H1 (cell line): Measurements from ENCODE around the gene FAM221B. TPM values are rescaled to one million over a fixed set of nuclear protein-coding genes. Genes with fewer than 3 reads are reported as not detected.

Experiments used
- CTCF ChIA-PET: fragments of 300-600 bp; sonication (Branson Sonifier 250); formaldehyde crosslinking; loops from one replicate; lab custom pipeline; 2021; ENCODE audit not compliant: partially characterized antibody; lab: Charles Lee
- POLR2A ChIA-PET: fragments of 300-600 bp; sonication (Branson Sonifier 250); formaldehyde crosslinking; loops from one replicate; lab custom pipeline; 2021; ENCODE audit warnings: inconsistent platforms; ENCODE audit not compliant: partially characterized antibody; lab: Charles Lee
- DNase-seq, 2 experiments: peaks; one replicate each; pipeline versions ENCODE4 v3.0.0 to v3.0.0-alpha.2; 2010 to 2022; ENCODE audit warnings: low spot score in 2 of 2, low read depth in 1 of 2, mixed read lengths in 1 of 2
- FAIRE-seq: peaks from 2 replicates; lab custom pipeline; 2011; peaks lifted over from hg19 to GRCh38; lab: Jason Lieb, UNC
- H2AFZ ChIP-seq: 2 replicates; pipeline ENCODE4 v1.8.1; 2012; ENCODE audit warnings: low read length, inconsistent platforms
- H2AK5ac ChIP-seq: 2 replicates; pipeline ENCODE4 v1.6.1; 2013; ENCODE audit warnings: low read depth, low read length
- H2BK120ac ChIP-seq: replicated peaks from 2 replicates; pipeline ENCODE3; 2013; ENCODE audit warnings: low read depth, low read length, inconsistent platforms
- H2BK12ac ChIP-seq: 2 replicates; pipeline ENCODE4 v1.6.1; 2013; ENCODE audit warnings: low read depth, low read length
- H2BK15ac ChIP-seq: 2 replicates; pipeline ENCODE4 v1.6.1; 2013; ENCODE audit warnings: low read length
- H2BK20ac ChIP-seq: 2 replicates; pipeline ENCODE4 v1.6.1; 2013; ENCODE audit warnings: low read length
- H2BK5ac ChIP-seq: 2 replicates; pipeline ENCODE4 v1.6.1; 2013; ENCODE audit warnings: low read depth, low read length
- H3K14ac ChIP-seq: 2 replicates; pipeline ENCODE4 v1.6.1; 2013; ENCODE audit warnings: inconsistent platforms; ENCODE audit not compliant: insufficient read length
- H3K18ac ChIP-seq: 2 replicates; pipeline ENCODE4 v1.6.1; 2013; ENCODE audit warnings: low read length; ENCODE audit errors: extremely low read depth
- H3K23ac ChIP-seq: 2 replicates; pipeline ENCODE4 v1.6.1; 2013; ENCODE audit warnings: inconsistent platforms; ENCODE audit not compliant: insufficient read length
- H3K23me2 ChIP-seq: 2 replicates; pipeline ENCODE4 v1.6.1; 2013; ENCODE audit warnings: low read depth, low read length
- H3K27ac ChIP-seq: 2 replicates; pipeline ENCODE4 v1.6.1; 2011; ENCODE audit warnings: low read depth, low read length, inconsistent platforms
- H3K27me3 ChIP-seq, 4 experiments: replicated peaks in 1 of 4; 1 replicate in 1 of 4; 2 replicates in 3 of 4; pipeline versions ENCODE4 v1.6.1 to v1.8.1; 2011 to 2013; ENCODE audit warnings: low read length in 3 of 4, mild to moderate bottlenecking in 3 of 4, inconsistent platforms in 2 of 4, mixed read lengths in 2 of 4, moderate library complexity in 1 of 4; ENCODE audit not compliant: control insufficient read depth in 3 of 4, insufficient read depth in 3 of 4; ENCODE audit errors: extremely low read depth in 1 of 4
- H3K36me3 ChIP-seq, 4 experiments: 2 replicates each; pipeline versions ENCODE4 v1.6.1 to v1.8.1; 2011 to 2013; ENCODE audit warnings: mild to moderate bottlenecking in 4 of 4, low read length in 3 of 4, moderate library complexity in 2 of 4, control low read depth in 1 of 4, inconsistent platforms in 1 of 4; ENCODE audit not compliant: insufficient read depth in 4 of 4, control insufficient read depth in 2 of 4
- H3K4ac ChIP-seq: replicated peaks from 2 replicates; pipeline ENCODE3; 2013; ENCODE audit warnings: low read length, low read depth, mixed read lengths, inconsistent platforms; ENCODE audit not compliant: insufficient read length
- H3K4me1 ChIP-seq, 4 experiments: replicated peaks in 1 of 4; 1 replicate in 1 of 4; 2 replicates in 3 of 4; pipeline versions ENCODE4 v1.6.1 to v1.8.1; 2011 to 2013; ENCODE audit warnings: low read length in 3 of 4, inconsistent platforms in 2 of 4, mixed read lengths in 1 of 4; ENCODE audit not compliant: insufficient read depth in 4 of 4, control insufficient read depth in 3 of 4
- H3K4me2 ChIP-seq, 2 experiments: 2 replicates each; pipeline versions ENCODE4 v1.6.1 to v1.8.1; 2011 to 2013; ENCODE audit warnings: low read depth in 2 of 2, low read length in 2 of 2, control low read depth in 1 of 2, inconsistent platforms in 1 of 2, mild to moderate bottlenecking in 1 of 2; ENCODE audit not compliant: insufficient read depth in 1 of 2
- H3K4me3 ChIP-seq, 4 experiments: fragments of 200-600, 300-600 bp in 1 of 4; sonication (generic), shearing (Covaris generic), sonication (Bioruptor Twin) in 1 of 4; 2 replicates each; pipeline versions ENCODE4 v1.5.1 to v1.8.1; 2011 to 2016; ENCODE audit warnings: low read length in 4 of 4, low read depth in 3 of 4, control low read depth in 2 of 4, inconsistent platforms in 2 of 4, mild to moderate bottlenecking in 2 of 4, mixed read lengths in 1 of 4, moderate library complexity in 1 of 4; ENCODE audit not compliant: insufficient read depth in 2 of 4; ENCODE audit errors: extremely low read depth in 1 of 4
- H3K56ac ChIP-seq: replicated peaks from 2 replicates; pipeline ENCODE3; 2013; ENCODE audit warnings: low read depth, mild to moderate bottlenecking, mixed read lengths, low read length, inconsistent platforms; ENCODE audit not compliant: insufficient read length
- H3K79me1 ChIP-seq: 2 replicates; pipeline ENCODE4 v1.6.1; 2013; ENCODE audit warnings: low read depth, low read length, control low read depth
- H3K79me2 ChIP-seq, 2 experiments: 2 replicates each; pipeline versions ENCODE4 v1.6.1 to v1.8.1; 2012 to 2013; ENCODE audit warnings: low read length in 2 of 2, mild to moderate bottlenecking in 2 of 2, inconsistent platforms in 1 of 2; ENCODE audit not compliant: insufficient read depth in 2 of 2, control insufficient read depth in 1 of 2
- H3K9ac ChIP-seq, 4 experiments: replicated peaks in 1 of 4; 1 replicate in 1 of 4; 2 replicates in 3 of 4; pipeline versions ENCODE4 v1.6.1 to v1.8.1; 2011 to 2013; ENCODE audit warnings: low read depth in 3 of 4, low read length in 3 of 4, control low read depth in 2 of 4, mild to moderate bottlenecking in 2 of 4, moderate library complexity in 2 of 4, inconsistent platforms in 1 of 4; ENCODE audit errors: extremely low read depth in 1 of 4
- H3K9me3 ChIP-seq, 2 experiments: 2 replicates each; pipeline versions ENCODE4 v1.6.1 to v1.8.1; 2012 to 2013; ENCODE audit warnings: mild to moderate bottlenecking in 2 of 2, moderate library complexity in 2 of 2, control low read depth in 1 of 2, inconsistent platforms in 1 of 2, low read depth in 1 of 2, low read length in 1 of 2, mixed read lengths in 1 of 2; ENCODE audit not compliant: insufficient read depth in 2 of 2
- H4K20me1 ChIP-seq, 2 experiments: replicated peaks in 1 of 2; 2 replicates each; pipeline versions ENCODE3 to v1.8.1; 2011 to 2013; ENCODE audit warnings: inconsistent platforms in 2 of 2, low read length in 2 of 2, mild to moderate bottlenecking in 1 of 2; ENCODE audit not compliant: insufficient read depth in 2 of 2, control insufficient read depth in 1 of 2
- H4K5ac ChIP-seq: 2 replicates; pipeline ENCODE4 v1.6.1; 2013; ENCODE audit warnings: low read length, low read depth, mixed read lengths, inconsistent platforms; ENCODE audit not compliant: insufficient read length
- H4K8ac ChIP-seq: 2 replicates; pipeline ENCODE4 v1.8.0; 2013; ENCODE audit warnings: mild to moderate bottlenecking, moderate library complexity, low read length, inconsistent platforms; ENCODE audit not compliant: insufficient read depth; ENCODE audit errors: extremely low read depth
- H4K91ac ChIP-seq: replicated peaks from 2 replicates; pipeline ENCODE3; 2013; ENCODE audit warnings: low read length, mixed read lengths, inconsistent platforms; ENCODE audit not compliant: insufficient read length
- BACH1 ChIP-seq: IDR thresholded peaks from 2 replicates; pipeline ENCODE4 v1.6.1; 2012; ENCODE audit warnings: low read length, improper control_type of control experiment
- CBX5 ChIP-seq: fragments of 300-800, 300-1000 bp; sonication (generic); IDR thresholded peaks from 2 replicates; pipeline ENCODE4 v1.7.1; 2016; ENCODE audit warnings: antibody characterized with exemption, low read length, low read depth
- E2F6 ChIP-seq: IDR thresholded peaks from 2 replicates; pipeline ENCODE4 v1.6.1; 2012; ENCODE audit warnings: inconsistent platforms
- EP300 ChIP-seq, 2 experiments: IDR thresholded peaks; 1 replicate in 1 of 2; 2 replicates in 1 of 2; pipeline ENCODE4 v1.6.1; 2011 to 2012; ENCODE audit warnings: low read depth in 2 of 2, low read length in 2 of 2, mild to moderate bottlenecking in 2 of 2, borderline replicate concordance in 1 of 2, inconsistent platforms in 1 of 2, moderate library complexity in 1 of 2
- KDM1A ChIP-seq: fragments of 200-600, 300-600 bp; sonication (generic); IDR thresholded peaks from 2 replicates; pipeline ENCODE4 v1.7.1; 2016; ENCODE audit warnings: mild to moderate bottlenecking, low read length, borderline replicate concordance
- POLR2AphosphoS5 ChIP-seq: IDR thresholded peaks from 2 replicates; pipeline ENCODE4 v1.6.1; 2011; ENCODE audit warnings: low read depth, low read length
- SUZ12 ChIP-seq: fragments of 200-600 bp; sonication (generic); IDR thresholded peaks from 2 replicates; pipeline ENCODE4 v1.6.1; 2012; ENCODE audit warnings: mild to moderate bottlenecking, inconsistent platforms, low read length, moderate library complexity, mixed read lengths
- ZNF274 ChIP-seq: IDR thresholded peaks from 2 replicates; pipeline ENCODE4 v1.7.0; 2012; ENCODE audit warnings: low read length, borderline replicate concordance; ENCODE audit errors: extremely low read depth
- polyA plus RNA-seq, 7 experiments: library from polyadenylated mRNA; depleted of rRNA in 3 of 7; stranded (reverse) in 5 of 7; unstranded in 2 of 7; fragments of >200 nt in 5 of 7; fragments of 200-250 nt in 2 of 7; gene quantifications; 1 replicate in 5 of 7; 2 replicates in 1 of 7; 4 replicates in 1 of 7; pipeline versions ENCODE4 v1.2.1 to v1.2.3, GENCODE V29; 2011 to 2013; ENCODE audit warnings: missing spikeins in 2 of 7, mixed read lengths in 2 of 7
- total RNA-seq: library from RNA; stranded (reverse); fragmentation: NEBNext Ultra II Directional; extraction: Animal tissue kit (Norgen Biotek cat#: 25700); gene quantifications from 2 replicates; pipeline ENCODE4 v1.2.1, GENCODE V29; 2021

Gene FAM221B
- total and polyA plus RNA-seq, 2 of the 8 experiments (the other 6 are each of a cell fraction or from before 2014, with no cell fraction given) = not detected

- Histone ChIP-seq H3K4me3 (no peak overlapping the region), H3K23ac (no peak overlapping the region), H3K9ac (no peak overlapping the region), H4K5ac (no peak overlapping the region), H4K8ac (no peak overlapping the region), H3K4me1 (peaks cover 0 to 8% (median 4%) of the 10 kb centered on the region in 4 experiments; a peak in 2 of 7 replicates), H4K20me1 (no peaks in the 10 kb centered on the region), H2AK5ac (no peak overlapping the region), H3K36me3 (no peaks in the 10 kb centered on the region), H2AFZ (no peak overlapping the region), H4K91ac (no peak overlapping the region), H2BK20ac (no peak overlapping the region), H3K23me2 (no peaks in the 10 kb centered on the region; the same call in 1 of the 2 replicates), H2BK15ac (no peak overlapping the region), H3K27me3 (no peaks in the 10 kb centered on the region), H3K4me2 (no peak overlapping the region), H3K18ac (no peak overlapping the region), H3K79me1 (no peaks in the 10 kb centered on the region), H2BK12ac (no peak overlapping the region), H3K79me2 (no peaks in the 10 kb centered on the region), H3K14ac (no peak overlapping the region), H3K27ac (no peak overlapping the region), H3K9me3 (no peaks in the 10 kb centered on the region), H2BK5ac (0 out of 2 replicates have a peak overlapping the region, but pooled peaks have one; percentile 64), H3K56ac (no peak overlapping the region), H2BK120ac (no peak overlapping the region), H3K4ac (no peak overlapping the region)
- CTCF ChIA-PET = interaction anchor here (0.9 to 10.6 kb wide), 7 partner anchors 11 to 75 kb away, joined by 3 to 172 read pairs (median 5); partner anchors contain the start of genes GBA2, HINT2, RGP1 and SPAG8
- DNase-seq (no peak), FAIRE-seq (no peak)
- POLR2A ChIA-PET = interaction anchor here (0.8 to 1.5 kb wide), 4 partner anchors 8 to 146 kb away, joined by 3 to 4 read pairs (median 3); partner anchors contain the start of gene HINT2
- TF ChIP-seq EP300 (IDR thresholded peaks at IDR 0.05; ENCODE audit: borderline replicate concordance in 1 of 2, low read depth in 2 of 2, low read length in 2 of 2) (no peak), CBX5 (no peak), SUZ12 (no peak), ZNF274 (no peak), POLR2AphosphoS5 (no peak), BACH1 (no peak), KDM1A (no peak), E2F6 (no peak)
Observed at GRCh38 chr9:35822926-35823325, 5.6 kb downstream of the FAM221B start.
